Measurements from ENCODE around the gene SLC25A23.

GRCh38 chr19:6394831-6395230, 64.8 kb downstream of the SLC25A23 start:
- TF ChIP-seq POLR2AphosphoS5 (IDR thresholded peaks at IDR 0.05; ENCODE audit: low read depth, low read length) (no peak), REST (IDR thresholded peaks at IDR 0.05; ENCODE audit: insufficient read depth in 1 of 2, low read depth in 2 of 2, low read length in 2 of 2) (no peak), FOXP2 (optimal IDR thresholded peaks at IDR 0.05; ENCODE audit: borderline replicate concordance, extremely low read depth, extremely low read length, insufficient read depth) (no peak)

All from PFSK-1 (cell line).